HCT116 (cell line): Measurements from ENCODE around the gene LRP1B. TPM values are rescaled to one million over a fixed set of nuclear protein-coding genes. Genes with fewer than 3 reads are reported as not detected.

Experiments used
- ATAC-seq: fragments of 200-7000 bp; cut with Tn5 transposase; 2 replicates; pipeline ENCODE4 v1.9.1; 2020; ENCODE audit warnings: mild to moderate bottlenecking, moderate library complexity
- BruUV-seq: library from RNA; stranded (reverse); fragments of 400-500 nt; replicated peaks from 2 replicates; lab custom pipeline; 2021; lab: Mats Ljungman, UMichigan
- CTCF ChIA-PET: fragments of 300-600 bp; sonication (Branson Sonifier 250); formaldehyde crosslinking; loops from one replicate; lab custom pipeline; 2021; ENCODE audit warnings: antibody characterized with exemption; lab: Charles Lee
- POLR2A ChIA-PET: fragments of 300-600, 350-600 bp; sonication (Branson Sonifier 250); formaldehyde crosslinking; loops from one replicate; lab custom pipeline; 2021; ENCODE audit warnings: antibody characterized with exemption; lab: Charles Lee
- RAD21 ChIA-PET, 2 experiments: fragments of 300-600 bp; sonication (Branson Sonifier 250); formaldehyde crosslinking; loops; one replicate each; lab custom pipeline; 2023; ENCODE audit warnings: low total read pairs in 2 of 2; ENCODE audit not compliant: uncharacterized antibody in 2 of 2, unreplicated experiment in 2 of 2, low non-redundant PET in 1 of 2; lab: Charles Lee
- DNase-seq: peaks from one replicate; pipeline ENCODE4 v3.0.0-alpha.2; 2010; ENCODE audit warnings: low read depth, low spot score
- H2AFZ ChIP-seq: fragments of 200-600 bp; shearing (Covaris generic), sonication (generic); 2 replicates; pipeline ENCODE4 v1.6.1; 2017; ENCODE audit warnings: low read depth, mixed run types, mixed read lengths, antibody characterized with exemption, low read length; ENCODE audit not compliant: poor library complexity, severe bottlenecking
- H3K27ac ChIP-seq: 2 replicates; pipeline ENCODE4 v1.5.1; 2012; ENCODE audit warnings: low read depth, low read length
- H3K27me3 ChIP-seq: fragments of 200-600 bp; sonication (generic); 2 replicates; pipeline ENCODE4 v1.6.1; 2016; ENCODE audit warnings: mixed run types, low read length, mixed read lengths; ENCODE audit not compliant: insufficient read depth
- H3K36me3 ChIP-seq, 2 experiments: fragments of 200-500 bp in 1 of 2; fragments of 200-600 bp in 1 of 2; sonication (Bioruptor generic) in 1 of 2; sonication (generic) in 1 of 2; 2 replicates each; pipeline versions ENCODE4 v1.5.1 to v1.6.1; 2014 to 2016; ENCODE audit warnings: low read length in 2 of 2, inconsistent platforms in 1 of 2, mixed read lengths in 1 of 2, mixed run types in 1 of 2; ENCODE audit not compliant: insufficient read depth in 2 of 2, control insufficient read depth in 1 of 2
- H3K4me1 ChIP-seq, 2 experiments: fragments of 200-600 bp in 1 of 2; sonication (generic) in 1 of 2; 2 replicates each; pipeline versions ENCODE4 v1.5.1 to v1.6.1; 2012 to 2017; ENCODE audit warnings: low read length in 2 of 2, inconsistent platforms in 1 of 2, mild to moderate bottlenecking in 1 of 2, mixed read lengths in 1 of 2, mixed run types in 1 of 2, moderate library complexity in 1 of 2; ENCODE audit not compliant: insufficient read depth in 2 of 2, control insufficient read depth in 1 of 2
- H3K4me2 ChIP-seq: fragments of 200-600 bp; sonication (generic); 2 replicates; pipeline ENCODE4 v1.6.1; 2017; ENCODE audit warnings: mixed run types, low read length, mixed read lengths
- H3K4me3 ChIP-seq, 2 experiments: fragments of 200-600 bp in 1 of 2; sonication (generic) in 1 of 2; replicated peaks in 1 of 2; 2 replicates each; pipeline ENCODE4 v1.5.1; 2011 to 2016; ENCODE audit warnings: low read length in 2 of 2, control low read depth in 1 of 2, low read depth in 1 of 2, mild to moderate bottlenecking in 1 of 2, mixed read lengths in 1 of 2, mixed run types in 1 of 2
- H3K79me2 ChIP-seq: fragments of 200-600 bp; sonication (generic); 2 replicates; pipeline ENCODE4 v1.6.1; 2017; ENCODE audit warnings: mild to moderate bottlenecking, mixed run types, low read length, moderate library complexity, mixed read lengths; ENCODE audit not compliant: insufficient read depth
- H3K9ac ChIP-seq: fragments of 200-600 bp; sonication (generic); 2 replicates; pipeline ENCODE4 v1.6.1; 2016; ENCODE audit warnings: low read length, mixed read lengths
- H3K9me2 ChIP-seq: fragments of 200-600 bp; sonication (generic), shearing (Covaris generic); 2 replicates; pipeline ENCODE4 v1.6.1; 2017; ENCODE audit warnings: mixed run types, mild to moderate bottlenecking, moderate library complexity; ENCODE audit not compliant: insufficient read depth
- H3K9me3 ChIP-seq, 2 experiments: fragments of 200-500 bp in 1 of 2; fragments of 200-600 bp in 1 of 2; sonication (Bioruptor generic) in 1 of 2; sonication (generic) in 1 of 2; 2 replicates each; pipeline ENCODE4 v1.6.1; 2014 to 2017; ENCODE audit warnings: low read length in 2 of 2, mixed read lengths in 2 of 2, inconsistent platforms in 1 of 2, low read depth in 1 of 2, mild to moderate bottlenecking in 1 of 2, mixed run types in 1 of 2, moderate library complexity in 1 of 2; ENCODE audit not compliant: control insufficient read depth in 1 of 2, insufficient read depth in 1 of 2
- H4K20me1 ChIP-seq: fragments of 200-600 bp; sonication (generic), shearing (Covaris generic); 2 replicates; pipeline ENCODE4 v1.6.1; 2017; ENCODE audit warnings: mixed run types, mild to moderate bottlenecking, moderate library complexity; ENCODE audit not compliant: insufficient read depth
- CEBPB ChIP-seq: IDR thresholded peaks from 2 replicates; pipeline ENCODE4 v1.6.1; 2012; ENCODE audit warnings: low read depth
- EGR1 ChIP-seq: IDR thresholded peaks from 2 replicates; pipeline ENCODE4 v1.6.1; 2012; ENCODE audit warnings: low read depth
- ELF1 ChIP-seq: IDR thresholded peaks from 2 replicates; pipeline ENCODE4 v1.6.1; 2012; ENCODE audit warnings: low read depth, borderline replicate concordance
- EZH2 ChIP-seq: fragments of 200-600 bp; sonication (generic); IDR thresholded peaks from 2 replicates; pipeline ENCODE4 v1.6.1; 2017; ENCODE audit warnings: antibody characterized with exemption, mixed run types
- EZH2phosphoT487 ChIP-seq: fragments of 200-600 bp; IDR thresholded peaks from 2 replicates; pipeline ENCODE4 v1.6.1; 2018; ENCODE audit warnings: antibody characterized with exemption, borderline replicate concordance
- JUND ChIP-seq: IDR thresholded peaks from 2 replicates; pipeline ENCODE4 v1.6.1; 2012
- POLR2A ChIP-seq: IDR thresholded peaks from 2 replicates; pipeline ENCODE4 v1.7.0; 2011; ENCODE audit warnings: borderline replicate concordance; ENCODE audit not compliant: insufficient read depth, insufficient read length; ENCODE audit errors: extremely low read depth
- POLR2AphosphoS5 ChIP-seq: IDR thresholded peaks from 2 replicates; pipeline ENCODE4 v1.6.1; 2011; ENCODE audit warnings: mild to moderate bottlenecking, low read depth, low read length, moderate library complexity
- RAD21 ChIP-seq: IDR thresholded peaks from 2 replicates; pipeline ENCODE4 v1.6.1; 2012; ENCODE audit warnings: low read depth, mild to moderate bottlenecking
- SP1 ChIP-seq: IDR thresholded peaks from 2 replicates; pipeline ENCODE4 v1.6.1; 2012; ENCODE audit warnings: low read depth
- TCF7L2 ChIP-seq: IDR thresholded peaks from 2 replicates; pipeline ENCODE4 v1.7.0; 2011; ENCODE audit warnings: borderline replicate concordance, inconsistent platforms; ENCODE audit not compliant: insufficient read depth, insufficient read length; ENCODE audit errors: extremely low read depth
- YY1 ChIP-seq: IDR thresholded peaks from 2 replicates; pipeline ENCODE4 v1.6.1; 2011; ENCODE audit warnings: low read length, low read depth, moderate library complexity, mild to moderate bottlenecking; ENCODE audit not compliant: insufficient replicate concordance; ENCODE audit errors: extremely low read depth
- ZFX ChIP-seq: fragments of 450-650 bp; IDR thresholded peaks from 2 replicates; pipeline ENCODE4 v1.6.1; 2017
- ZNF274 ChIP-seq: fragments of 200-500 bp; sonication (Bioruptor generic); IDR thresholded peaks from 2 replicates; pipeline ENCODE4 v1.6.1; 2014; ENCODE audit warnings: mild to moderate bottlenecking, low read depth, low read length, inconsistent platforms
- intact Hi-C: fragments of 100-400 bp; cut with micrococcal nuclease; formaldehyde crosslinking; loops from 2 replicates; pipeline ENCODE4 v1.10.0; 2022
- total RNA-seq: library from RNA; stranded (reverse); gene quantifications from one replicate; pipeline ENCODE4 v1.2.1, GENCODE V29; 2021; ENCODE audit not compliant: unreplicated experiment
- TF ChIP-seq, protein P1 (sequence below): IDR thresholded peaks from 2 replicates; pipeline ENCODE4 v1.6.1; 2012; ENCODE audit warnings: low read depth
- TF ChIP-seq, protein P2 (sequence below): IDR thresholded peaks from 2 replicates; pipeline ENCODE4 v1.6.1; 2011; ENCODE audit warnings: mild to moderate bottlenecking, low read length, moderate library complexity; ENCODE audit not compliant: insufficient replicate concordance; ENCODE audit errors: extremely low read depth
- TF ChIP-seq, protein P3 (sequence below): IDR thresholded peaks from 2 replicates; pipeline ENCODE4 v1.6.1; 2012
- TF ChIP-seq, protein P4 (sequence below): IDR thresholded peaks from 2 replicates; pipeline ENCODE4 v1.6.1; 2012

LRP1B gene
- total RNA-seq, 1 experiment from 2014 or later, result 0.34 TPM

DNA sequence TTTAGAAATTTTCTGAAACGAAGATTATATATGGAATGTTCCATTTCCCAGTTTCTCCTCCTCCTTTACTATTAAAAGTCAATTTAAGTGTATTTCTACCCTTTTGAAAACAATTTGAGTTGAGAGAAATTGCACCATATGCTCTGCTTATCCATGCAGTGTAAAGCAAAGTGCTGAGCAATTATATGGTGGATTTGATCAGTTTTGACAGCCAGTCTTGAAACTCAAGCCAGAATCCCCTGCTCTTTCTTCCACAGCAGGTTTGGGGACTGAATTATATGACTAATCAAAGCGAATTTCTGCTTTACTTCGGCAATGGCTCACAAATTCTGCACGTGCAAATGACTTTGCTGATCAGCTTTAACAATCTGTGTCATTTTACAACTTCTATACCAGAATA is 1183.6 kb downstream of the LRP1B start:
- intact Hi-C loops, result no loop called here
- no peaks in the 10 kb centered on the region for H3K36me3 ChIP-seq
- DNase-seq (no peak), ATAC-seq (no peak)
- H3K4me3 ChIP-seq, result no peak overlapping the region
- no peaks in the 10 kb centered on the region for H3K4me1 ChIP-seq
- no peak overlapping the region for H3K9ac ChIP-seq
- no peaks in the 10 kb centered on the region for H3K79me2 ChIP-seq
- ChIA-PET POLR2A (no interaction called here), CTCF (no interaction called here), RAD21 (no interaction called here)
- TF ChIP-seq EZH2phosphoT487 (no peak), EZH2 (no peak), POLR2AphosphoS5 (no peak), EGR1 (no peak), ZNF274 (no peak), ELF1 (no peak), CEBPB (no peak), POLR2A (no peak), YY1 (no peak), JUND (no peak), SP1 (no peak), ZFX (no peak), RAD21 (no peak), TCF7L2 (no peak)
- TF ChIP-seq, protein P1, sequence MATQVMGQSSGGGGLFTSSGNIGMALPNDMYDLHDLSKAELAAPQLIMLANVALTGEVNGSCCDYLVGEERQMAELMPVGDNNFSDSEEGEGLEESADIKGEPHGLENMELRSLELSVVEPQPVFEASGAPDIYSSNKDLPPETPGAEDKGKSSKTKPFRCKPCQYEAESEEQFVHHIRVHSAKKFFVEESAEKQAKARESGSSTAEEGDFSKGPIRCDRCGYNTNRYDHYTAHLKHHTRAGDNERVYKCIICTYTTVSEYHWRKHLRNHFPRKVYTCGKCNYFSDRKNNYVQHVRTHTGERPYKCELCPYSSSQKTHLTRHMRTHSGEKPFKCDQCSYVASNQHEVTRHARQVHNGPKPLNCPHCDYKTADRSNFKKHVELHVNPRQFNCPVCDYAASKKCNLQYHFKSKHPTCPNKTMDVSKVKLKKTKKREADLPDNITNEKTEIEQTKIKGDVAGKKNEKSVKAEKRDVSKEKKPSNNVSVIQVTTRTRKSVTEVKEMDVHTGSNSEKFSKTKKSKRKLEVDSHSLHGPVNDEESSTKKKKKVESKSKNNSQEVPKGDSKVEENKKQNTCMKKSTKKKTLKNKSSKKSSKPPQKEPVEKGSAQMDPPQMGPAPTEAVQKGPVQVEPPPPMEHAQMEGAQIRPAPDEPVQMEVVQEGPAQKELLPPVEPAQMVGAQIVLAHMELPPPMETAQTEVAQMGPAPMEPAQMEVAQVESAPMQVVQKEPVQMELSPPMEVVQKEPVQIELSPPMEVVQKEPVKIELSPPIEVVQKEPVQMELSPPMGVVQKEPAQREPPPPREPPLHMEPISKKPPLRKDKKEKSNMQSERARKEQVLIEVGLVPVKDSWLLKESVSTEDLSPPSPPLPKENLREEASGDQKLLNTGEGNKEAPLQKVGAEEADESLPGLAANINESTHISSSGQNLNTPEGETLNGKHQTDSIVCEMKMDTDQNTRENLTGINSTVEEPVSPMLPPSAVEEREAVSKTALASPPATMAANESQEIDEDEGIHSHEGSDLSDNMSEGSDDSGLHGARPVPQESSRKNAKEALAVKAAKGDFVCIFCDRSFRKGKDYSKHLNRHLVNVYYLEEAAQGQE, result no peak
- TF ChIP-seq, protein P2, sequence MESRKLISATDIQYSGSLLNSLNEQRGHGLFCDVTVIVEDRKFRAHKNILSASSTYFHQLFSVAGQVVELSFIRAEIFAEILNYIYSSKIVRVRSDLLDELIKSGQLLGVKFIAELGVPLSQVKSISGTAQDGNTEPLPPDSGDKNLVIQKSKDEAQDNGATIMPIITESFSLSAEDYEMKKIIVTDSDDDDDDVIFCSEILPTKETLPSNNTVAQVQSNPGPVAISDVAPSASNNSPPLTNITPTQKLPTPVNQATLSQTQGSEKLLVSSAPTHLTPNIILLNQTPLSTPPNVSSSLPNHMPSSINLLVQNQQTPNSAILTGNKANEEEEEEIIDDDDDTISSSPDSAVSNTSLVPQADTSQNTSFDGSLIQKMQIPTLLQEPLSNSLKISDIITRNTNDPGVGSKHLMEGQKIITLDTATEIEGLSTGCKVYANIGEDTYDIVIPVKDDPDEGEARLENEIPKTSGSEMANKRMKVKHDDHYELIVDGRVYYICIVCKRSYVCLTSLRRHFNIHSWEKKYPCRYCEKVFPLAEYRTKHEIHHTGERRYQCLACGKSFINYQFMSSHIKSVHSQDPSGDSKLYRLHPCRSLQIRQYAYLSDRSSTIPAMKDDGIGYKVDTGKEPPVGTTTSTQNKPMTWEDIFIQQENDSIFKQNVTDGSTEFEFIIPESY, result no peak
- TF ChIP-seq, protein P3, sequence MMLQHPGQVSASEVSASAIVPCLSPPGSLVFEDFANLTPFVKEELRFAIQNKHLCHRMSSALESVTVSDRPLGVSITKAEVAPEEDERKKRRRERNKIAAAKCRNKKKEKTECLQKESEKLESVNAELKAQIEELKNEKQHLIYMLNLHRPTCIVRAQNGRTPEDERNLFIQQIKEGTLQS, result no peak
- TF ChIP-seq, protein P4, sequence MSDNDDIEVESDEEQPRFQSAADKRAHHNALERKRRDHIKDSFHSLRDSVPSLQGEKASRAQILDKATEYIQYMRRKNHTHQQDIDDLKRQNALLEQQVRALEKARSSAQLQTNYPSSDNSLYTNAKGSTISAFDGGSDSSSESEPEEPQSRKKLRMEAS, result no peak
- H3K27ac ChIP-seq, result no peak overlapping the region
- H3K9me3 ChIP-seq, result no peaks in the 10 kb centered on the region
- H3K4me2 ChIP-seq, result no peak overlapping the region
- no peak overlapping the region for H2AFZ ChIP-seq
- H4K20me1 ChIP-seq, result no peaks in the 10 kb centered on the region
- BruUV-seq, result no TSS peak
- no peaks in the 10 kb centered on the region for H3K9me2 ChIP-seq
- no peaks in the 10 kb centered on the region for H3K27me3 ChIP-seq
